Islet of Langerhans (tissue), 1 donor: ENCODE measurements around the gene SYNDIG1L.
"Not testable (repeated sequence)": the region's sequence is repeated elsewhere in the genome, so short reads cannot be mapped to it uniquely, and the experiment has no call there.

Experiments
- FAIRE-seq: peaks from one replicate; lab custom pipeline; 2011; peaks lifted over from hg19 to GRCh38; lab: Jason Lieb, UNC

The SYNDIG1L gene

DNA sequence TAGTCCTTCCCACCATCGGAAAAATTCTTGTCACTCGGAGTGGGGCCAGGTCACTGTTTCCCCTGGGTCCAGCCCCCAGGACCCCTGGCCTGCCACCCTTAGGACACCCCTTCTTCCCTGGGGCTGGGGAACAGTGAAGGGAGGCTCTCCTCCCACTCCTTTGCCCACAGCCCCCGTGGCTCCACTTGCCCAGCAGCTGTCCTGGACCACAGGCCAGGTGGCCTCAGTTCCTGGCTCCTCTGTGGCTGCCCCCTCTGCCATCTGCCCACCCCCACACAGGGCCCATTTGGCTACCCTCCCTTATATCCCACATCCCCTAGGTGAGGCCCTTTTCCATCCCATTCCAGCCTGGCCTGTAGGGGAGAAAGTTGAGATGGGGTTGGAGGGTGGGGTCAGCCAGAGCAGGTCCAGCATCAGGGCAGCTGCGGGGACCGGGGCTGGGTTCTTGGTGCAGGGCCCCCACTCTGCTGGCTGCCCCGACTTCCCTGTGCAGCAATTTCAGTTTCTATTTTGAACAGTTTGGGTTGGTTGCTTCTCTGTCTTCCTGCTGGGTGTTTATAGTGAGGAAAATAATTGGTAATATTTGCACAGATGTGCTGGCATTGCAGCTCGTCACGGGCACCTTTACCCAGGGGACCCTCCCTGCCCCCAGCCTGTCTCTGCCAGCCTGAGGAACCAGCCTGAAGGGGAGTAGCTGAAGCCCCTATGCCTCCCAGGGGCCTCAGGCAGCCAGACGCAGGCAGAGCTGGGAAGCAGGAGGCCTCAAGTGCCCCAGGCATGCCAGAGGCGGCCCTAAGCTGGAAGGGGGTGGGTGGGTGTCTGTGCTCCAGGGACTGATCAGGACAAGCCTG is 23.4 kb downstream of the SYNDIG1L start:
- FAIRE-seq = no peak

GRCh38 chr14:74401504-74402241 is 24.3 kb downstream of the SYNDIG1L start:
- FAIRE-seq = no peak

DNA sequence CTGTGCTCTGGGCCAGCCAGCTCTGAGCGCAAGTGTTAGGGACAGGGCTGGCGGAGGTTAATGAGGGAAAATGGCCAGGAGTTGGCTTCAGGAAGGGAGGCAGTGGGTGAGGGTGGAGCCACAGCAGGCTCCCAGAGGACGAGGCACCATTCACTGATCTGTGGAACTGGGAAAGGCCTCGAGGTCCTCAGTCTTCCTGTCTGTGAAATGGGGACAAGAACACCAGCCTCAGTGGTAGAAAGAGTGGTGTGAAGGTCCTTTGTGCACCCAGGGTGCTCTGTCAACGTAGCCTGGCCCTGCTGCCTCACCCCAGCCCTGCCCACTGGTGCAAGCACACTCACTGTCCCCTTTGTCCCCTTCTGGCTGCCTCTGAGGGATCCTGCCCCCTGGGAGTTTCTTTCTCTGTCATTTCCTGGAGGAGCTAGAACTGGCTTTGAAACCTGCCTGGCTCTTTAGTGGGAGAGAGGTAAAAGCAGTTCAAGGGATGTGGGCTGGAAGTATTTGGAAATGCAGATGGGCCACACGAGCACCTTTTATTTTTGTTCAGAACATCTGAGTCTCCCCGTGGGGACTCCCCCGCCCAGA is 25.0 kb downstream of the SYNDIG1L start:
- FAIRE-seq = no peak

DNA sequence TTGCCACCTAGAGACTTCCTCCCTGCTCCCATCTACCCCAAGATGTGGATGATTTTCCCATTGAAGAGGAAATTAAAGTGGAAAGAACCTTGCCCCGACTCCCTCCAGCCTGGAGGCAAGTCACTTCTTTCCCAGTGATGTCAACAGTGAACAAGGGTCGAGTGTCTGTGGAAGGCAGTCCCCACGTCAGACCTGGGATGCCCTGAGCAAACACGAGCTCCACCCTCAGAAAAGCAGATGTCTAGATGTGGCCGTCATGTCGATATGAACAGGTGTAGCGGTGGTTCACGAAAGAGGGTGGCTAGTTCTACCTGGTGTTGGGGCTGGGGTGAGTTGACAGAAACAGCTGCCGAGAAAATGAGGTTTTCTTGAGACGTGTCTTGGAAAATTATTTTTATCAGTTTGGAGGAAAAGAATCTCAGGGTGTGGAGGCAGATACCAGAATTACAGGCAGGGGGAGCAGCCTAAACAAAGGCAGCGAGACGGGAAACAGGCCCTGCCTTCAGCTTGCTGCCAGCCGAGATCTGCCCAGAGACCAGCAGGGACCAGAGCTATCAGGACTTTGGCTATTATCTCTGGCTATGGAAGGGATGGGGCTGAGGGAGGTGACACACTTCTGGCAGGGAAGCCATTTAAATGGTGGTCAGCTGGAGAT is 25.9 kb downstream of the SYNDIG1L start:
- FAIRE-seq = no peak

GRCh38 chr14:74395094-74395493 is 30.9 kb downstream of the SYNDIG1L start:
- FAIRE-seq = no peak

- FAIRE-seq = no peak
Measured at GRCh38 chr14:74394549-74394948, 31.5 kb downstream of the SYNDIG1L start.

GRCh38 chr14:74392616-74393570 is 33.1 kb downstream of the SYNDIG1L start:
- FAIRE-seq = no peak

DNA sequence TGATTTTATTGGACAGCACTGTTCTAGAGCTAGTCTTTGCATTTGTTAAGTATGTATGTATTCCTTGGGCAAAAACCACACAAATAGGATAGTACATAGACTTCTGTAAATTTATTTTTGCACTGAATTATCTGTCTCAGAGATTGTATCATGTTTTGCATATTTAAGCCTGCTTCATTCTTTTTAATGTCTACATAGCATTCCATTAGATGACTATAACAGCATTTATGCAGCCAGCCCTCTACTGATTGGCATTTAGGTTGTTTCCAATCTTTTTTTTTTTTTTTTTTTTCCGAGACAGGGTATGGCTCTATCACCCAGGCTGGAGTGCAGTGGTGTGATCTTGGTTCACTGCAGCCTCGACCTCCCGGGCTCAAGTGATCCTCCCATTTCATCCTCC is 34.5 kb downstream of the SYNDIG1L start:
- no peak for FAIRE-seq

- not testable (repeated sequence) for FAIRE-seq
Measured at GRCh38 chr14:74390505-74390904, 35.5 kb downstream of the SYNDIG1L start.

- no peak for FAIRE-seq
Measured at GRCh38 chr14:74389980-74390379, 36.0 kb downstream of the SYNDIG1L start.

DNA sequence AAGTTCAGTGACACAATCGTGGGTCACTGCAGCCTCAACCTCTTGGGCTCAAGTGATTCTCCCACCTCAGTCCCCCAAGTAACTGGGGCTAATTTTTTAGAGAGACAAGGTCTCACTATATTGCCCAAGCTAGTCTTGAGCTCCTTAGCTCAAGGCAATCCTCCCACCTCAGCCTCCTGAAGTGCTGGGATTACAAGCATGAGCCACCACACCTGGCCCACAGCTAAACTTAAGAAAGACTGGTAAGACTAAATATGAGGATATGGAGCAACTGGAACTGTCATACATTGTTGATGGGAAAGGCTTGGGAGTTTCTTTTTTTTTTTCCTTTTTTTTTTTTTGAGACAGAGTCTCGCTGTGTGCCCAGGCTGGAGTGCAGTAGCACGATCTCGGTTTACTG is 43.8 kb downstream of the SYNDIG1L start:
- FAIRE-seq = no peak

DNA sequence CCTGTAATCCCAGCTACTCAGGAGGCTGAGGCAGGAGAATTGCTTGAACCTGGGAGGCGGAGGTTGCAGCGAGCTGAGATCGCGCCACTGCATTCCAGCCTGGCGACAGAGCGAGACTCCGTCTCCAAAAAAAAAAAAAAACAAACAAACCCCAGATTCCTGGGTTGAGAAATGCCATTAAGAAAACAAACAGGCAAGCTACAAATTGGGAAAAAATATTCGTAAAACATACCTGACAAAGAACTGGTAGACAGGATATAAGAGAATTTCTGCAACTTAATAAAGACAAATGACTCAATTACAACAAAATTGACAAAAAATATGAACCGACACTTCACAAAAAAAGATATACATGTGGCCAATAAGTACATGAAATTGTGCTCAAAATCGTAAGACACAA is 44.4 kb downstream of the SYNDIG1L start:
- not testable (repeated sequence) for FAIRE-seq

DNA sequence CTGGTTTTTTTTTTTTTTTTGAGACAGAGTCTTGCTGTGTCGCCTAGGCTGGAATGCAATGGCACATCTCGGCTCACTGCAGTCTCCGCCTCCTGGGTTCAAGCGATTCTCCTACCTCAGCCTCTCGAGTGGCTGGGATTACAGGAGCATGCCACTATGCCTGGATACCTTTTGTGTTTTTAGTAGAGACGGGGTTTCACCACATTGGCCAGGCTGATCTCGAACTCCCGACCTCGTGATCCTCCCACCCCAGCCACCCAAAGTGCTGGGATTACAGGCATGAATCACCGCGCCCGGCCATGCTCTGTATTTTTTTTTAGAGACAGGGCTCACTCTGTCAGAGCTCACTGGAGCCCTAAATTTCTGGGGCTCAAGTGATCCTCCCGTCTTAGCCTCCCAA is 45.2 kb downstream of the SYNDIG1L start:
- FAIRE-seq = no peak

- FAIRE-seq = no peak
Measured at GRCh38 chr14:74380172-74380571, 45.8 kb downstream of the SYNDIG1L start.

DNA sequence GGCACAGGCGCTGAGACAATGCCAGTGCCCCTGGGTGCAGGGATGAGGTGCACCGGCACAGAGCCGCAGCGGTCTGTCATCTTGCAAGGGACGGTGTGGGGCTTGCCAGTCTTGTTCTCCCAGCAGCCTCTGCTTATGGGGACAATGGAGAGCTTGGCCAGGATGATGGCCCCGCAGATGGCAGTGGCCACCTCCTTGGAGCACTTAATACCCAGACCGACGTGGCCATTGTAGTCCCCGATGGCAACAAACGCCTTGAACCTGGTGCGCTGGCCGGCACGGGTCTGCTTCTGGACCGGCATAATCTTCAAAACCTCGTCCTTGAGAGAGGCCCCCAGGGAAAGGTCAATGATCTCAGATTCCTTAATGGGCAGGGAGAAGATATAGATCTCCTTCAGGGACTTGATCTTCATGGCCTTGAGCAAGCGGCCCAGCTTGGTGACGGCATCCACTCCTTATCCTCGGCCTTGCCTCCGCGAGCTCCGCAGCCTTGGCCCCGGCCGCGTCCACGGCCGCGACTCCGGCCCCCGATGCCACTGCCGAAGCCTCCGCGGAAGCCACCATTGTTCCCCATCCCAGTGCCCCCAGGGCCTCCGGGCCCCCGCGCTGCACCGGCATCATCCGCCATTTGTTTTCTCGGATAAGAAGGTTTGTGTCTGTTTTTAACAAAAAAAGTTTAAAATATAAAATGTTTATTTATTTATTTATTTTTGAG is 47.9 kb downstream of the SYNDIG1L start:
- FAIRE-seq = no peak

- FAIRE-seq = no peak
Measured at GRCh38 chr14:74368441-74368840, 57.6 kb downstream of the SYNDIG1L start.

- no peak for FAIRE-seq
Measured at GRCh38 chr14:74368026-74368425, 58.0 kb downstream of the SYNDIG1L start.

DNA sequence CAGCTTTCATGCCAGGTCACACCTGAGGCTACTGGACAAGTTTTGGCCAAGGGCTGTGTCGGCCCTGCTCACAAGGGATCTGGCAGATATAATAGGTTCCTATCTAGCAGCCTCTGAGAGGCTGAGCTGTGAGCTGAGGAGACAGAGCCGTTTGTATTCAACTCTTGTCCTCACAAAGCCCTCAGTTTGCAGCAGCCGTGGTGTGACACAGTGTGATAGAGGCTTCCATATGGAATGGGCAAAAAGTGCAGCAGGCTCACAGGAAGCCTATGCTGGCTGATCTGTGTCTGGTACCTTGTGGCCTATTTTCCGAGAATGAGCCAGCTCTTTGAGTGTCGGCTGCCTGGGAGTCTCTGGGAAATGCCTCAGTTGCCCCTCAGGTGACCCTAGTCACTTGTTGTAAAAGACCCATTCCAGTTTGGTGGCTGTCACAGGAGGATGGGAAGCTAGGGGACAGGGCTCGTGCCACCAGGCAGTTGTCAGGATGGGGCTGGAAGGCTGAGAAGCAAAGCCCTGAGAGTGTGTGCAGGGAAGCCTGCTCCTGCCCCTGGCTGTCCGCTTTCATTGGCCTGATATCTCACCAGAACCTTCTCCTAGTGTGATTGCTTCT is 61.6 kb downstream of the SYNDIG1L start:
- FAIRE-seq = no peak

DNA sequence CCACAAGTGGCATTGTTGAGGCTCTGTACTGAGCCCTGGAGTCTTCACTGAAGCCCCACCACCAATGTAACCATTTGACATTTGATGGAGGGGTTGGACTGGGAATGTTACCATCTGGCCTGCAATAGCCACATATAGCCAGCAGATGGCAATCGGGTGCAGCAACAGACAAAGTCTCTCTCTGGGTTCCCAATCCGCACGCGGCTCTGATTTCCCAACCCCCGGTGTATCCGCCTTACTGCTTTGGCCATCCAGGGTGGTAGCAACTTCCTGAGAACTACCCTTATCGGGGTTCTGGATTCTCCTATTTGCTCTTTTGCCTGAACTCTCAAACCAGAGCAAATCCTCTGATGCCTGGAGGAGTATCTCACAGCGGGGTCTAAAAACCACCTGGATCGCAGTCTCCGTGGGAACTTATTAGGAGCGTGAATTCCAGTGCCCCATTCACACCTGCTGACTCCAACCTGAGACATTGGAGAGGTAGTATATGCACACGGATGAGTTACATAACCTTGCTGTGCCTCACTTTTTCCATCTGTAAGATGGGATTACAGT is 63.6 kb downstream of the SYNDIG1L start:
- FAIRE-seq = no peak

DNA sequence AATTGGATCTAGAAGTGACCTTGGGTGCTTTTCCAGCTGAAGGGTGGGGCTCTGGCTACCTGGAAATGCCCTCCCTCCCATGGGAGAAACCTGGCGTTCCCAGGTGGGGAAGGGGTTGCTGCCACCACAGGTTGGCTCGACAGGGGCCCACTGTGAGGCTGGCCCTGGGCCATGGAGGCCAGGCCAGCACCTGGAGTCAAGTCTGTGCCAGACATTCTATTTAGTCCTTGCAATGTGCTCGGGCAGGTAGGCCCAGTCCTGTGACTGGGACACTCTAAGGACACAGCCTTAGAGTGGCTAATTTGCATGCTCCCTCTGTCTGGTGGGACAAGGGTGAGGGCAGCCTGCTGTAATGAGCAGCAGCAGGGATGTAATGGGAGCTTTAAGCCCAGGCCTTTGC is 65.8 kb downstream of the SYNDIG1L start:
- no peak for FAIRE-seq
